HG03457 (cell line): Measurements from ENCODE around the gene TOP2B.

Source experiments
- ATAC-seq: cut with Tn5 transposase; IDR thresholded peaks from one replicate; pipeline ENCODE4 v1.9.1; 2021; ENCODE audit warnings: moderate number of reproducible peaks; ENCODE audit not compliant: unreplicated experiment

The TOP2B gene

DNA sequence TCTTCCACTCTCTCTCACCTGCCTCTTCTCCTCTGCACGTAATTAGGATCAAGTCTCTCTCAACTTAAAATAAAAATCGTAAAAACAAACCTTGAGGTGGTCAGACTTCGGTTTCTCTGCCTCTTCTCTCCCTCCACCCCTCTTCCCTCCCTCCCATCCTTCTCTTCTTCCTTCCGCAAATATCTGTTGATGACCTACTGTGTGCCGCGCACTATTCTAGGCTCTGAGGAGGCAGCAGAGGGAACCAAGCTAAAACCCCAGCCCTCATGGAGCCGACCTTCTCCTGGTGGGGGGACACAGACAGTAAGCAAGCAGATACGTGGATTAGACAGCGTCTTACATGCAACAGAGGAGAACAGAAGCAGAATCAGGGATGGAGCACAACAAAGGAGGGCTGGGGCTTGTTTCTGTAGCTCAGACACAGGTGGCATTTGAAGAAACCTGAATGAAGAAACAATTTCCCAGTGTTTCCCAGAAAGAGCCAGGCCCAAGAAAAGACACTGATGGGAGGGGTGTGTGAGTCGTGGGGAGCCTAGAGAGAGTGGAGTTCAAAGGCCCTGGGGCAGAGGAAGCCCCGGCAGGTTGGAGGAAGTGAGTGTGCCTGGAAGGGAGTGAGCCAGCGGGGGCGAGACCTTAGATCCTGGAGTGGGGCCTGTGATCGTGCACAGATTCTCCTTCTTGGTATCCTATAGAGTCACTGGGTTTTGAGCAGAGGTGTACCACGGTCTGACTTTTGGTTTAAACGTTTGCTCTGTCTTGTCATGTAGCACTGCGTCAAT lies 80.5 kb downstream of the TOP2B start:
- no peak for ATAC-seq

- ATAC-seq, result no peak
These were observed 81.4 kb downstream of the TOP2B start for GRCh38 chr3:25583343-25583742.

GRCh38 chr3:25582242-25582641 lies 82.5 kb downstream of the TOP2B start:
- no peak for ATAC-seq

- no peak for ATAC-seq
These were observed 82.9 kb downstream of the TOP2B start for GRCh38 chr3:25581823-25582222.

GRCh38 chr3:25581335-25581734 lies 83.4 kb downstream of the TOP2B start:
- no peak for ATAC-seq

DNA sequence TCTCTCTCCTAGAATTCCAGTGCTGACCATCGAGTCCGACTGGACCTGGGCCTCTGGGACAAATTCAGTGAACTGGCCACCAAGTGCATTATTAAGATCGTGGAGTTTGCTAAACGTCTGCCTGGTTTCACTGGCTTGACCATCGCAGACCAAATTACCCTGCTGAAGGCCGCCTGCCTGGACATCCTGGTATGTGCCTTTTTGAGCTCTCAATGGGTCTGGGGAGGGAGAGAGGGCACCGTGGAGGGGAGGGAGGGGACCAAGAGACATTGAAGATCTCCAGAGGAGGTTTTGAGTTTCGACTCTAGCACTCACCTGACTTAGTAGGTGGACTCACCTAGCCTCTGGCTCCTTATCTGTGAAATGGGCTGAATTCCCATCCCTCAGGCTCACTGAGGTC lies 84.2 kb downstream of the TOP2B start:
- no peak for ATAC-seq

DNA sequence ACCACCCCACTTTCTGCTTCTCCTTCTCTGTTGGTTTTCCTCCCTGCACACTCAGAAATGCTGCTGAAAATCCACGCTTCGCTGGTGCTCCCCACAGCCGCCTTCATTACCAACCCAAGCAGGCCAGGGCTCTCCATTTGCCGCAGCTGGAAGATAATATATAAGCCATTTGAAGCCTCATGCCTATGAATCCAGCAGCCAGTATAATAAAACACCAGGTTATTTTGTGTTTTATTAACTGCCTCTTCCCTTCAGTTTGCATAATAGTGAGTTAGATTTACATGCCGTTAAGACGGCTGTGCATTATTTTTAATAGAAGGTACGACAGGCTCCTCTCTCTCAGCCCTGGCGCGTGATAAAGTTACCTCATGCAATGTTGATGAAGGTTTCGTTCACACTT lies 86.6 kb downstream of the TOP2B start:
- ATAC-seq, result no peak

DNA sequence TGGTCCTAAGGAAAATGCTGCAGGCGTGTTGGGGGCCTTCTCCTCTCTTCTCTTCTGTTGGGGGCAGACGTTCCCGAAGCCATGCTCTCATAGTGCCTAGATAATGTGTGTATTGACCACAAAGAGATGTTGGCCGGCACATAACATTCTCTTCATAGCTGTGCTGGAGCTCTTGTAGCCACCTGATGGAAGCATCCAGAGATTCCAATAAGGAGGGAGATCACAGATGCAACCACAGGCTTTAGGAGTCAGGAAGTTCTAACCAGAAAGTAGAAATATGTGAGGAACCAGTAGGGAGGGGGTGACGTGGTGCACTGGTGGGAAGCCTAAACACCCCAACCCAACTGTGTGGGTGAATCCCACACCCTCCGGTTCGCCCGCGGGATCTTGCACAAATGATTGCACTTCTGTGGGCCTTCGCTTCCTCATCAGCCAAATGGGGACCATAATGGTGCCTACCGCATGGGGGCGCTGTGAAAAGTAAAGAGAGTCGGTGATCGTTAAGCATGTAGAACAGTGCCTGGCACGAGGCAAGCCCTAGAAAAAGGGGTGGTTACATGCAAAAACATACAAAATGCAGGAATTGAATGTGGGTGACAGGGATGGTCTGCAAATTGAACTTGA lies 87.8 kb downstream of the TOP2B start:
- ATAC-seq, result no peak

- no peak for ATAC-seq
These were observed 88.6 kb downstream of the TOP2B start for GRCh38 chr3:25576146-25576545.

- ATAC-seq, result no peak
These were observed 89.7 kb downstream of the TOP2B start for GRCh38 chr3:25575001-25575400.

GRCh38 chr3:25574172-25574765 lies 90.4 kb downstream of the TOP2B start:
- ATAC-seq, result no peak

GRCh38 chr3:25573386-25574171 lies 91.1 kb downstream of the TOP2B start:
- no peak for ATAC-seq

DNA sequence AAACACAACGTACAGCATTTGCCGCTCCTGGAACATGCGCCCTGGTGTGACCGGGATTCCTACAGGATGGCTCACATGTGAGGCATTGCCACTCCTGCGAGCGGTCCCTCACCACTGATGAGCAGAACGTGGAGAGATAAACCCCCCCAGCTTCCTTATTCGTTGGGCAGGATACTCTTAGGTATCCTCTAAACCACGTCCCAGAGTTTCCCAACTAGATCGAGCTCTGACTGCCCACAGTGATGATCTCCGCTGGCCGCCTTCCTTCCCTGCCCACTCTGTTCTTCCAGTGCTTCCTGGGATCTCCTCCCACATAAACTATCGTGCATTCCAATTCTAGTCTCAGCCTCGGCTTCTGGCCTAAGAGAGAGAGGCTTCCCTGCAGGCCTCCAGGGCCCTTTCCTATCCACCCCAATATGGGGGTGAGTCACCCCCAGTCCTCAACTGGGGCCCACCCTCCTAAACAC lies 91.8 kb downstream of the TOP2B start:
- ATAC-seq, result no peak

DNA sequence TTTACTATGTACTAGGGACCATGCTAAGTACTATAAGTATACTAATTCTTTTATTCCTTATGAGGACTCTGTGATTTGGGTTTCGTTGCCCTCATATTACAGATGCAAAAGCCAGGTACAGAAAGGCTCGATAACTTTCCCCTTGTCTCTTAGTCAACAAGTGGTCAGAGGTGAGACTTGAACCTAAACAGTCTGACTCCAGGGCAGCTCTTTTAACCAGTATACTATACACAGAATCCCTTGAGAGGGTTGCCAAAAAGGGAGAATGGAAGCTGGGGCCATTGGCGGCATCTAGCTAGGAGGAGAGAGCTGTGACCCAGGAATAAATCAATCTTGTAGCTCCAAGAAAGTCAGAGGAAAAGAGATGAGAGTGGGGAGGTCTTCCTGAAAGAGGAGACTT lies 92.4 kb downstream of the TOP2B start:
- no peak for ATAC-seq

- no peak for ATAC-seq
These were observed 93.4 kb downstream of the TOP2B start for GRCh38 chr3:25571285-25571684.

- ATAC-seq, result no peak
These were observed 96.1 kb downstream of the TOP2B start for GRCh38 chr3:25568525-25569078.

- ATAC-seq, result no peak
These were observed 96.7 kb downstream of the TOP2B start for GRCh38 chr3:25567806-25568524.

- ATAC-seq, result no peak
These were observed 97.3 kb downstream of the TOP2B start for GRCh38 chr3:25567388-25567787.

DNA sequence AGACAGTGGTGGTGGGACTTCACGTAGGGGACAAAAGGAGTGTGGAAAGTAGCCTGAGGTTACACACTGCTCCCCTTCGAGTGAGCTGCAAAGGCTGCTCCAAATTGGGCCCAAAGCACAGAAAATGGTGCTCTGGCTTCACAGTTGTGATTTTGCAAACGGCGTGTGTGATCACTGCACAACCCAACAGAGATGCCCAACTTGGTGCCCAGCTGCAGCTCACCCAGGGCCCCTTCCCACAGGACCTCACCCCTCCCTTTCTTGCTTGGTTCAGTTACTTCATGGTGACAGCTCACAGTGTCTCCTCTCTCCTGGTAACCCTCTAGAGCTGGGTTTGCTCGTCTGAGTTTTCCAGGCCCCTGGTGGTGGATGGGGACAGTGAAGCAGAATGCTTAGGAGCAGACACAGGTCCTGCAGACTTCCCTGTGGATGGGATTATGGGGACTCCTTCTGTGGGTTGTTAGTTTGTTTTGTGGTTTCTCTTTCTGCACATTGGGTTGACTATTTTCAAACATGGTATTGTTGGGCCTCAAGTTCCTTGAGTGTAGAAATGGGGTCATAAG lies 98.3 kb downstream of the TOP2B start:
- ATAC-seq, result no peak

DNA sequence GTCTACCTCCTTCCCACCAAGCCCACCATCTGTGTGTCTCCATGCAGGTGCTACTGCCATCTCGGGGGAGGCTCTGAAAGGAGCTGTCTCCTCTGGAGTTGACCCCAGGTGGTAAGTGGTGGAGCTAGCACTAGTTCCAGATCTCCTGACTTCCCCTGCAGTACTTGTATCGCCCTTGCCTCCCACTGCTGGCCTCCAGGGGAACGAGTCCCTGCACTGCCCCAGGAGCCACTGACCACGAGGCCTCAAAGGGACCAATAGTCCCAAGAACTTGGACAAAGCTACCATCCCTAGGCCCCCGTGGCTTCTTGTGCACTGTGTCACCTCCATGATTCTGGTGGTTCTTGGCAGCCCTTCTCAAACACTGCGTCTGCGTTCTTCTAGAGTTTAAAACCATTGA lies 98.9 kb downstream of the TOP2B start:
- ATAC-seq, result no peak
